SK-N-SH (cell line): ENCODE results near the gene ABR. TPM values are rescaled to one million over a fixed set of nuclear protein-coding genes. Genes with fewer than 3 reads are reported as not detected.
A peak's percentile ranks its signal among the peaks of the same experiment; 100 is the strongest.

Experiments
- CTCF ChIA-PET: fragments of 300-600, 350-600 bp; formaldehyde crosslinking; extraction: SDS; loops from one replicate; lab custom pipeline; 2021; lab: Yijun Ruan, JAX
- POLR2A ChIA-PET: fragments of 350-600 bp; sonication (Branson Sonifier 250); formaldehyde crosslinking; extraction: SDS; loops from one replicate; lab custom pipeline; 2020; ENCODE audit warnings: antibody characterized with exemption, inconsistent platforms; lab: Yijun Ruan, JAX
- DNase-seq: peaks from one replicate; pipeline ENCODE4 v3.0.0; 2012
- H2AFZ ChIP-seq: fragments of 200-600 bp; sonication (generic); 2 replicates; pipeline ENCODE4 v1.8.1; 2016; ENCODE audit warnings: antibody characterized with exemption, mild to moderate bottlenecking, low read depth
- H3F3A ChIP-seq: fragments of 200-600 bp; sonication (generic); replicated peaks from 2 replicates; pipeline ENCODE3; 2016; ENCODE audit warnings: antibody characterized with exemption, mild to moderate bottlenecking; ENCODE audit not compliant: insufficient read depth
- H3K27ac ChIP-seq, 2 experiments: fragments of 200-500 bp in 1 of 2; fragments of 200-600 bp in 1 of 2; sonication (Bioruptor generic) in 1 of 2; sonication (generic), shearing (Covaris generic) in 1 of 2; 2 replicates each; pipeline versions ENCODE4 v1.5.1 to v1.6.1; 2014 to 2016; ENCODE audit warnings: low read depth in 2 of 2, inconsistent platforms in 1 of 2, low read length in 1 of 2, mild to moderate bottlenecking in 1 of 2, mixed read lengths in 1 of 2
- H3K27me3 ChIP-seq: fragments of 200-600 bp; sonication (generic), shearing (Covaris generic); 2 replicates; pipeline ENCODE4 v1.6.1; 2016; ENCODE audit warnings: mixed run types; ENCODE audit not compliant: insufficient read depth
- H3K36me3 ChIP-seq, 2 experiments: fragments of 200-500 bp in 1 of 2; fragments of 200-600 bp in 1 of 2; sonication (Bioruptor generic) in 1 of 2; sonication (generic) in 1 of 2; replicated peaks in 1 of 2; 2 replicates each; pipeline versions ENCODE3 to v1.5.1; 2014 to 2016; ENCODE audit warnings: low read length in 1 of 2, mild to moderate bottlenecking in 1 of 2; ENCODE audit not compliant: insufficient read depth in 2 of 2, control insufficient read depth in 1 of 2
- H3K4me1 ChIP-seq, 2 experiments: fragments of 200-500 bp in 1 of 2; fragments of 200-600 bp in 1 of 2; sonication (Bioruptor generic) in 1 of 2; sonication (generic), shearing (Covaris generic) in 1 of 2; 2 replicates each; pipeline versions ENCODE4 v1.5.1 to v1.6.1; 2014 to 2016; ENCODE audit warnings: low read depth in 1 of 2, low read length in 1 of 2, mixed run types in 1 of 2; ENCODE audit not compliant: insufficient read depth in 2 of 2, control insufficient read depth in 1 of 2
- H3K4me2 ChIP-seq: fragments of 200-600 bp; sonication (generic), shearing (Covaris generic); 2 replicates; pipeline ENCODE4 v1.6.1; 2017; ENCODE audit warnings: mixed run types
- H3K4me3 ChIP-seq, 2 experiments: fragments of 200-500 bp in 1 of 2; fragments of 200-600 bp in 1 of 2; sonication (Bioruptor generic) in 1 of 2; sonication (generic), shearing (Covaris generic) in 1 of 2; 2 replicates each; pipeline versions ENCODE4 v1.5.1 to v1.8.1; 2014 to 2016; ENCODE audit warnings: low read depth in 2 of 2, inconsistent platforms in 1 of 2, low read length in 1 of 2, mild to moderate bottlenecking in 1 of 2, mixed read lengths in 1 of 2, moderate library complexity in 1 of 2
- H3K79me2 ChIP-seq: fragments of 200-600 bp; sonication (generic); 2 replicates; pipeline ENCODE4 v1.8.1; 2017; ENCODE audit warnings: mild to moderate bottlenecking; ENCODE audit not compliant: insufficient read depth
- H3K9ac ChIP-seq: fragments of 200-600 bp; sonication (generic); 2 replicates; pipeline ENCODE4 v1.6.1; 2017; ENCODE audit warnings: mixed run types
- H3K9me2 ChIP-seq: fragments of 200-600 bp; sonication (generic); 2 replicates; pipeline ENCODE4 v1.6.1; 2017; ENCODE audit warnings: mixed run types
- H3K9me3 ChIP-seq: fragments of 200-600 bp; sonication (generic); 2 replicates; pipeline ENCODE4 v1.6.1; 2017; ENCODE audit warnings: mixed run types, mild to moderate bottlenecking, moderate library complexity
- H4K20me1 ChIP-seq: fragments of 200-600 bp; sonication (generic); 2 replicates; pipeline ENCODE4 v1.6.1; 2017; ENCODE audit warnings: mild to moderate bottlenecking, mixed run types; ENCODE audit not compliant: insufficient read depth
- CHD2 ChIP-seq: fragments of 150-350 bp; IDR thresholded peaks from 2 replicates; pipeline ENCODE4 v1.6.1; 2018; ENCODE audit warnings: low read length; ENCODE audit not compliant: partially characterized antibody
- CTCF ChIP-seq: fragments of 200-600 bp; sonication (generic); IDR thresholded peaks from 2 replicates; pipeline ENCODE4 v1.6.1; 2017; ENCODE audit warnings: antibody characterized with exemption, mild to moderate bottlenecking, moderate library complexity
- GABPA ChIP-seq: IDR thresholded peaks from 2 replicates; pipeline ENCODE4 v1.4.0; 2012; ENCODE audit warnings: low read depth, mild to moderate bottlenecking
- MAX ChIP-seq: IDR thresholded peaks from 2 replicates; pipeline ENCODE4 v1.4.0; 2012; ENCODE audit warnings: low read depth
- MXI1 ChIP-seq: IDR thresholded peaks from 2 replicates; pipeline ENCODE4 v1.6.1; 2012; ENCODE audit warnings: mild to moderate bottlenecking, low read depth, low read length, improper control_type of control experiment
- SMC3 ChIP-seq: IDR thresholded peaks from 2 replicates; pipeline ENCODE4 v1.6.1; 2012; ENCODE audit warnings: low read depth, low read length, improper control_type of control experiment
- USF2 ChIP-seq: fragments of 150-350 bp; IDR thresholded peaks from 2 replicates; pipeline ENCODE4 v1.6.1; 2017; ENCODE audit warnings: antibody characterized with exemption, low read length, low read depth, borderline replicate concordance
- YY1 ChIP-seq: IDR thresholded peaks from 2 replicates; pipeline ENCODE4 v1.4.0; 2012; ENCODE audit warnings: low read depth, mild to moderate bottlenecking
- ZBTB33 ChIP-seq: IDR thresholded peaks from 2 replicates; pipeline ENCODE4 v1.4.0; 2012; ENCODE audit warnings: low read depth, borderline replicate concordance
- WGBS: methylation state at CpG from one replicate; pipeline ENCODE4 v1.1.6; 2017; ENCODE audit warnings: low lambda C conversion rate; 5-methylcytosine and 5-hydroxymethylcytosine counted together
- polyA plus RNA-seq, 3 experiments: library from polyadenylated mRNA; depleted of rRNA; stranded (reverse); fragments of >200 nt; gene quantifications; 2 replicates each; pipeline ENCODE4 v1.2.3, GENCODE V29; 2012

The ABR gene
- polyA plus RNA-seq, 1 of the 3 experiments (the other 2 are of a cell fraction), result 117 TPM

GRCh38 chr17:1109606-1110540 lies 69.9 kb downstream of the ABR start (continued):
- no peak for TF ChIP-seq USF2
- no peak for TF ChIP-seq CHD2
- TF ChIP-seq MXI1, result no peak; the same call in 1 of the 2 replicates

- ChIA-PET POLR2A (no interaction called here), CTCF (interaction anchor here (0.9 to 1.6 kb wide), 6 partner anchors 13 to 78 kb away, joined by 3 to 7 read pairs (median 3); no protein-coding TSS in a partner anchor)
- Histone ChIP-seq H3K4me3 (peak overlapping the region; percentile 64 to 74), H3K4me2 (peak overlapping the region; percentile 95), H2AFZ (0 out of 2 replicates have a peak overlapping the region, but pooled peaks have one; percentile 46), H3K36me3 (no peaks in the 10 kb centered on the region), H3K9ac (peak overlapping the region; percentile 74), H3F3A (peaks cover 23% of the 10 kb centered on the region), H3K4me1 (peaks cover 33 to 46% of the 10 kb centered on the region in 2 experiments; a peak in 3 of 4 replicates), H3K27me3 (no peaks in the 10 kb centered on the region), H3K9me2 (no peaks in the 10 kb centered on the region), H3K9me3 (no peaks in the 10 kb centered on the region), H3K27ac (peak overlapping the region; percentile 82 to 98), H4K20me1 (no peaks in the 10 kb centered on the region), H3K79me2 (peaks cover 56% of the 10 kb centered on the region)
- TF ChIP-seq MXI1 (peak; percentile 10; the same call in 1 of the 2 replicates), ZBTB33 (no peak), YY1 (peak; percentile 59; the same call in 1 of the 2 replicates), SMC3 (no peak), MAX (0 out of 2 replicates have a peak, but pooled peaks have one; percentile 8), CTCF (no peak), GABPA (0 out of 2 replicates have a peak, but pooled peaks have one; percentile 3)
- WGBS, result 5% methylated on average over 4 of the region's 103 CpGs
- DNase-seq, result peak; percentile 85
These were observed 70.8 kb downstream of the ABR start for GRCh38 chr17:1108765-1109605.
